ENCODE measurements around the gene SLC25A25. TPM values are rescaled to one million over a fixed set of nuclear protein-coding genes. Genes with fewer than 3 reads are reported as not detected.

Gene SLC25A25
- total and polyA plus RNA-seq, 4 donors: 10.5 to 32.6 (median 24.5) TPM

DNA sequence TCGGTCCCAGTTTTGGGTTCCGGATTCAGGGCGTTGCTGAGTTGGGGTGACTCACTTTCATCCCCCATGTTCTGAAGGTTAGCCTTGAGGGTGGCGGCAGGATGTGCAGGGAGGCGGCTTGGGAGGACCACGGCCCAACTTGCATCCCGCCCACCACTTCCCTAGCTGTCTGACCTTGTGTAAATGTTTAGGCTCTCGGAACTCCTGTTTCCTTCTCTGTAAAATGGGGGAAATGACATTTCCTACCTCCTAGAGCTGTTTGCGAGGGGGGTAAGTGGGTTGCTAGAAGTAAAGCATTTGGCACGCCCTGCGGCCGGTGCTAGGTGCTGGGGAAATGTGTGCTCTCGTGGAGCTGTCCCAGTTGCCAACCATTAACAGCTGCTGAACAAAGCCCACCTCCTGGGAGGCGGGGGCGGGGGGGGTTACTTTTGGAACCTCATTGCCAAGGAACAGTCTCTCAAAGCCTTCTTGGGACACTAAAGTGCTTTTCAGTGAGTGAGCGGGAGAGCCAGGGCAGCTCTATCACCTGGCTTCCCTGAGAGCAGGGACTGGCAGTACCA is 32.0 kb downstream of the SLC25A25 start:
- peak overlapping the region; percentile 95 to 98 for H3K27ac ChIP-seq (ENCODE audit: low read depth in 1 of 2, low read length in 1 of 2)
- TF ChIP-seq, protein P1, sequence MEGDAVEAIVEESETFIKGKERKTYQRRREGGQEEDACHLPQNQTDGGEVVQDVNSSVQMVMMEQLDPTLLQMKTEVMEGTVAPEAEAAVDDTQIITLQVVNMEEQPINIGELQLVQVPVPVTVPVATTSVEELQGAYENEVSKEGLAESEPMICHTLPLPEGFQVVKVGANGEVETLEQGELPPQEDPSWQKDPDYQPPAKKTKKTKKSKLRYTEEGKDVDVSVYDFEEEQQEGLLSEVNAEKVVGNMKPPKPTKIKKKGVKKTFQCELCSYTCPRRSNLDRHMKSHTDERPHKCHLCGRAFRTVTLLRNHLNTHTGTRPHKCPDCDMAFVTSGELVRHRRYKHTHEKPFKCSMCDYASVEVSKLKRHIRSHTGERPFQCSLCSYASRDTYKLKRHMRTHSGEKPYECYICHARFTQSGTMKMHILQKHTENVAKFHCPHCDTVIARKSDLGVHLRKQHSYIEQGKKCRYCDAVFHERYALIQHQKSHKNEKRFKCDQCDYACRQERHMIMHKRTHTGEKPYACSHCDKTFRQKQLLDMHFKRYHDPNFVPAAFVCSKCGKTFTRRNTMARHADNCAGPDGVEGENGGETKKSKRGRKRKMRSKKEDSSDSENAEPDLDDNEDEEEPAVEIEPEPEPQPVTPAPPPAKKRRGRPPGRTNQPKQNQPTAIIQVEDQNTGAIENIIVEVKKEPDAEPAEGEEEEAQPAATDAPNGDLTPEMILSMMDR (IDR thresholded peaks at IDR 0.05; ENCODE audit: control extremely low read depth, extremely low read depth): no peak
- peaks cover 14 to 36% (median 23%) of the 10 kb centered on the region in 4 donors for H3K36me3 ChIP-seq (ENCODE audit: control insufficient read depth in 4 of 4, insufficient read depth in 4 of 4, low read length in 4 of 4)
- no peak overlapping the region for H3K9ac ChIP-seq (ENCODE audit: insufficient read depth in 1 of 2, low read length in 2 of 2)
- 36 to 40% methylated on average over 16 of the region's 16 CpGs for WGBS, 2 donors
- no peaks in the 10 kb centered on the region for H3K9me3 ChIP-seq (ENCODE audit: control insufficient read depth in 4 of 4, insufficient read depth in 3 of 4, low read length in 3 of 4)
- H3K27me3 ChIP-seq (ENCODE audit: control insufficient read depth in 3 of 3, insufficient read depth in 3 of 3, low read length in 2 of 3): no peaks in the 10 kb centered on the region
- DNase-seq (peak in 2 of 3 donors; percentile 31 to 32), ATAC-seq (ENCODE audit: insufficient read depth, low FRiP score) (peak; percentile 6)
- H3K4me1 ChIP-seq (ENCODE audit: control insufficient read depth in 5 of 5, insufficient read depth in 5 of 5, low read length in 5 of 5): peaks cover 11 to 37% (median 24%) of the 10 kb centered on the region in 5 donors
- peak overlapping the region; percentile 66 for H3K4me3 ChIP-seq

DNA sequence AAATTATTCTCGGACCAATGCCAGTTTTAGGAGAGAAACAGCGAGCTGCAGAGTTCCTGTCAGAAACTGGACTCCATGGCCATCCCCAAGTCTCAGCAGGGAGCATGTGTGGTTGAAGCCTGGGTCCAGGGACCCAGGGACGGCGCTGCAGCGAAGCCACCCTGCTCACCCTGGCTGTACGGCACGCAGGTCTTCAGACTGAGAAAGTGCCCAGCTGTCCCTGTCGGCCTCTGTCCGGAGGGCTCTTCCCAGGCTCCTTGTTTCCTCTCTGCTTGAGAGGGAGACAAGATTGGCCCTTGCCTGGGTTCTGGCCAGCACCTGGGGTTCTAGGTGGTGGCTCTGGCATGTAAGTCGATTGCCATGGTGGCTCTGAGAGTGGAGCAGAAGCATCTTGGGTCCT is 32.5 kb downstream of the SLC25A25 start:
- no peak overlapping the region for H3K9ac ChIP-seq (ENCODE audit: insufficient read depth in 1 of 2, low read length in 2 of 2)
- WGBS, 2 donors: 66 to 80% methylated on average over 10 of the region's 10 CpGs
- TF ChIP-seq, protein P1 (IDR thresholded peaks at IDR 0.05; ENCODE audit: control extremely low read depth, extremely low read depth): no peak

DNA sequence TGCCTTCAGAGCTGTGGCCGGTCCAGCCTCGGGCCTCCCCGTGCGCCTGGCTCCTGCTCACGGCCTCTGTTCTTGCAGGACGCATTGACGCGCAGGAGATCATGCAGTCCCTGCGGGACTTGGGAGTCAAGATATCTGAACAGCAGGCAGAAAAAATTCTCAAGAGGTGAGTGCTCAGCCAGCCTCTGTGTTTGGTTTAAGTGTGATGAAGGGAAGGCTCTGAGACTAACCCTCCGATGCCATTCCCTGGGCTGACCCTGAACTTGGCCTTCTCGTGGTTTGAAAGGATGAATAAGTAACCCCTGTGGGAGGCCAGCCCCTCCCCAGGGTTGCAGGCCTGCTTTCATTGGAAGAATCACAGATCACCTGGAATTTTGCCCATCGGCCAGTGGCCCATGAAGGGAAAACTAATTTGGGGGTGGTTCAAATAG is 33.2 kb downstream of the SLC25A25 start:
- Histone ChIP-seq H3K9ac (ENCODE audit: insufficient read depth in 1 of 2, low read length in 2 of 2) (no peak overlapping the region), H3K36me3 (ENCODE audit: control insufficient read depth in 4 of 4, insufficient read depth in 4 of 4, low read length in 4 of 4) (peaks cover 14 to 46% (median 29%) of the 10 kb centered on the region in 4 donors), H3K4me1 (ENCODE audit: control insufficient read depth in 5 of 5, insufficient read depth in 5 of 5, low read length in 5 of 5) (peaks cover 10 to 37% (median 24%) of the 10 kb centered on the region in 5 donors), H3K27me3 (ENCODE audit: control insufficient read depth in 3 of 3, insufficient read depth in 3 of 3, low read length in 2 of 3) (no peaks in the 10 kb centered on the region), H3K4me3 (no peak overlapping the region), H3K9me3 (ENCODE audit: control insufficient read depth in 4 of 4, insufficient read depth in 3 of 4, low read length in 3 of 4) (no peaks in the 10 kb centered on the region), H3K27ac (ENCODE audit: low read depth in 1 of 2, low read length in 1 of 2) (peak overlapping the region in 1 of 2 donors; percentile 33)
- TF ChIP-seq, protein P1 (IDR thresholded peaks at IDR 0.05; ENCODE audit: control extremely low read depth, extremely low read depth): no peak
- WGBS, 2 donors: 83 to 88% methylated on average over 12 of the region's 12 CpGs
- no peak for DNase-seq
- no peak for ATAC-seq (ENCODE audit: insufficient read depth, low FRiP score)

More for the DNA sequence above, 32.5 kb downstream of the SLC25A25 start:
- Histone ChIP-seq H3K27me3 (ENCODE audit: control insufficient read depth in 3 of 3, insufficient read depth in 3 of 3, low read length in 2 of 3) (no peaks in the 10 kb centered on the region), H3K27ac (ENCODE audit: low read depth in 1 of 2, low read length in 1 of 2) (peak overlapping the region in 1 of 2 donors; percentile 98), H3K36me3 (ENCODE audit: control insufficient read depth in 4 of 4, insufficient read depth in 4 of 4, low read length in 4 of 4) (peaks cover 14 to 39% (median 25%) of the 10 kb centered on the region in 4 donors), H3K4me3 (peak overlapping the region; percentile 66), H3K9me3 (ENCODE audit: control insufficient read depth in 4 of 4, insufficient read depth in 3 of 4, low read length in 3 of 4) (no peaks in the 10 kb centered on the region), H3K4me1 (ENCODE audit: control insufficient read depth in 5 of 5, insufficient read depth in 5 of 5, low read length in 5 of 5) (peaks cover 10 to 37% (median 24%) of the 10 kb centered on the region in 5 donors)
- no peak for ATAC-seq (ENCODE audit: insufficient read depth, low FRiP score)
- DNase-seq: no peak

Measured in lung (tissue), 12 donors.